HG03457 (cell line): ENCODE results near the gene FAM50A.
A peak's percentile ranks its signal among the peaks of the same experiment; 100 is the strongest.
"Not testable (repeated sequence)": the region's sequence is repeated elsewhere in the genome, so short reads cannot be mapped to it uniquely, and the experiment has no call there.

Experiments
- ATAC-seq: cut with Tn5 transposase; IDR thresholded peaks from one replicate; pipeline ENCODE4 v1.9.1; 2021; ENCODE audit warnings: moderate number of reproducible peaks; ENCODE audit not compliant: unreplicated experiment

FAM50A gene

DNA sequence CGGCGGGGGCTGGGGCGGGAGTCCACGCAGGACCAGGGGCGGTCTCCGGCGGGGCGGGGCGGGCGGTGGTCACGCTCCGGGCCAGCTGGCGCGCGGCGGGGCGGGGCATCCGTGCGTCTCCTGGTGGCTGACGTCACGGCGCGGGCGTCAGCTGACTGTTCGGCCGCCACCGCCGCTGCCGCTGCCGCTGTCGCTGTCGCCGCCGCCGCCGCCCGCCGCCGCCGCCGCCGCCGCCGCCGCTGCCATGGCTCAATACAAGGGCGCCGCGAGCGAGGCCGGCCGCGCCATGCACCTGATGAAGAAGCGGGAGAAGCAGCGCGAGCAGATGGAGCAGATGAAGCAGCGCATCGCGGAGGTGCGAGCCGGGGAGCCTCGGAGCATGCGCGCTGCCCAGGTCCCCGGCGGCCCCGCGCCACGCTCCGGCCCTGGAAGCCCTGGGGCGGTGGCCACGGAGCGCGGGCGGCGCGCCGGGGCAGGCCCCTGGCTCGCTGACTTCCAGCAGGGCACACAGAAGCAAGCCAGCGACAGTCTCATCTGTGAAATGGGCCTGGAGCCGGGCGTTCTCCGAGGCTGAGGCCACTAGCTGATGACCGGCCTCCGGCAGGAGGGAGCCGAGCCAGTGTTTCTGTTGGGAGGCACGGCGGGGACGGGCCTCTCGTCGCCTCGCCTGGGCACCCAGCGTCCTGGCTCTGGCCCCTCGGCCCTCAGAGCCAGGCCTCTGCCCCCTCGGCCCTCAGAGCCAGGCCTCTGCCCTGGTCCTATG is at the start of gene FAM50A:
Gene FAM50A, plus strand, starts transcription at position 150 of the 763 bp plus-strand sequence. Its CDS starts 95 bp downstream, at position 245.
- peak; percentile 77 for ATAC-seq

DNA sequence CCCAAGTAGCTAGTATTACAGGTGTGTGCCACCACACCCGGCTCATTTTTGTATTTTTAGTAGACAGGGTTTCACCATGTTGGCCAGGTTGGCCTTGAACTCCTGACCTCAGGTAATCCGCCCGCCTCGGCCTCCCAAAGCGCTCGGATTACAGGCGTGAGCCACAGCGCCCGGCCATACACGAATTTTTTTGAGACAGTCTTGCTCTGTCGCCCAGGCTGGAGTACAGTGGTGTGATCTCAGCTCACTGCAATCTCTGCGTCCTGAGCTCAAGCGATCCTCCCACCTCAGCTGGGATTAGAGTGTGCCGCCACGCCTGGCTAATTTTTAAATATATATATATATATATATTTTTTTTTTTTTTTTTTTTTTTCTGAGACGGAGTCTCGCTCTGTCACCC is 47.6 kb upstream of the FAM50A start:
- ATAC-seq: not testable (repeated sequence)

GRCh38 chrX:154396973-154397887 is 46.7 kb upstream of the FAM50A start:
- ATAC-seq: peak; percentile 35

GRCh38 chrX:154397888-154398667 is 45.9 kb upstream of the FAM50A start, which contains the start of gene RPL10:
RPL10 (plus strand) TSS chrX:154398377; CDS start chrX:154398520, 143 bp downstream.
- ATAC-seq: peak; percentile 69

DNA sequence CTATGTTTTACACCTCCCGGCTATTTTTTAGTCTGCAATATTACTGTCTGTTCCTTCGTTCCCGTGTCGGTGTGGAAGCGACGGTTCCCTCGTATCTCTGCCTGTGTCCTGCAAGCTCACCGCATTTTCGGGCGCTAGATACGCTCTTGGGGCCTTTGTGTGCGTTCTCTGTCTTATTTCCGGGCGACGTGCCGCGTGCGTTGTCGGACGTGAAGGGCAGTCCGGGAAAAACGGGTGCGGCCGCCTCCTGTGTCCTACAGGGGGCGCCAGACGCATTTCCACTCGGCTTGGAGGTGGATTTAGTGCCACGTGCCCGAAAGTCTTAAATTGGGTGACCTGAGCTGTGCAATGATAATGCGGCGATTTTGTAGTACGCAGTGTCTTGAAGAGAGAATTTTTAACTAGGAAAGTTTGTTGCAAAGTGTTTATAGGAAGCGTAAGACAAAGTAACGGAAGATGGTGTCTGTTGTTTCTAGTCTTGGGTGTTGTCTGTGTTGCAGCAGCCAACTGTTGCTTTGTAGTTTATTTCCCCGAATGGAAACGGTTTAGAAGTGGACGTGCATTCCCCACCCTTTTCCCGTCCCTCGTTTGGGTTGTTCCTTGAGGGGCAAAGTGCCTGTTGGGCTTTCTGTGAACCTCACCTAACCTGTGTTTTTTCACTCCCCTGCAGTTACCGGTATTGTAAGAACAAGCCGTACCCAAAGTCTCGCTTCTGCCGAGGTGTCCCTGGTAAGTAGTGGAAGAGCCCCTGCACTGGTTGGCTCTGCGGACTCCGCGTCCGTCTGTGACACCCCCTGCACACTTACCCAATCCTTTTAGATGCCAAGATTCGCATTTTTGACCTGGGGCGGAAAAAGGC is 45.0 kb upstream of the FAM50A start:
- peak; percentile 15 for ATAC-seq

DNA sequence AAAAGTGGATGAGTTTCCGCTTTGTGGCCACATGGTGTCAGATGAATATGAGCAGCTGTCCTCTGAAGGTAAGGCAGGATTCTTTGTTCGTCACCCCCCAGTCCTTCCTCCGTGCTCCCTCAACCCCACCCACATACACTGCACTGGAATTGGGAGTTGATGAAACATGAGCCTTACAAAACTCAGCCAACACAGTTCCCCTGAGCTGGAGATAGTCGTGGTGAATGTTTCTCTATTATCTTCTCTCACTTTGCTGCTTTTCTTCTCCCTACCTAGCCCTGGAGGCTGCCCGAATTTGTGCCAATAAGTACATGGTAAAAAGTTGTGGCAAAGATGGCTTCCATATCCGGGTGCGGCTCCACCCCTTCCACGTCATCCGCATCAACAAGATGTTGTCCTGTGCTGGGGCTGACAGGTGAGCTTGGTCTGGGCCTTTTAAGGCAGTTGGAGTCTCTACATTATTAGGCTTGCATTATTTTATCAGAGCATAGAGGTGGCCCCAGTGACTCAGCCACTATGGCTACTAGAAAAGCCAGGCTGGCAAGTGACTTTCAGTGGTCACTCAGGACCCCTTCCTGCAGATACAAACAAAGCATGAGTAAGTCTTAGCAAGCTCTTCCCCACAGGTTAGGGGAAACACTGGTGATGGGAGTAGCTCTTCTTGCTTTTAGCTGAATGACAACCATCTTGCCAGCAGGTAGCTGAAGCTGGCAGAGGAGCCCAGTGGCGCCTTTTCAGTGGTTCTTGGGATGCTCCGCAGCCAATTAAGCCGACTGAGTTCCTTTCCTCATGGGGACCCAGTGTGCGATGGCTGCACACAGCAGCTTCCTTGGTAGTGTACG is 44.2 kb upstream of the FAM50A start:
- ATAC-seq: no peak

- not testable (repeated sequence) for ATAC-seq
Observed at GRCh38 chrX:154400369-154400817, 43.5 kb upstream of the FAM50A start.

DNA sequence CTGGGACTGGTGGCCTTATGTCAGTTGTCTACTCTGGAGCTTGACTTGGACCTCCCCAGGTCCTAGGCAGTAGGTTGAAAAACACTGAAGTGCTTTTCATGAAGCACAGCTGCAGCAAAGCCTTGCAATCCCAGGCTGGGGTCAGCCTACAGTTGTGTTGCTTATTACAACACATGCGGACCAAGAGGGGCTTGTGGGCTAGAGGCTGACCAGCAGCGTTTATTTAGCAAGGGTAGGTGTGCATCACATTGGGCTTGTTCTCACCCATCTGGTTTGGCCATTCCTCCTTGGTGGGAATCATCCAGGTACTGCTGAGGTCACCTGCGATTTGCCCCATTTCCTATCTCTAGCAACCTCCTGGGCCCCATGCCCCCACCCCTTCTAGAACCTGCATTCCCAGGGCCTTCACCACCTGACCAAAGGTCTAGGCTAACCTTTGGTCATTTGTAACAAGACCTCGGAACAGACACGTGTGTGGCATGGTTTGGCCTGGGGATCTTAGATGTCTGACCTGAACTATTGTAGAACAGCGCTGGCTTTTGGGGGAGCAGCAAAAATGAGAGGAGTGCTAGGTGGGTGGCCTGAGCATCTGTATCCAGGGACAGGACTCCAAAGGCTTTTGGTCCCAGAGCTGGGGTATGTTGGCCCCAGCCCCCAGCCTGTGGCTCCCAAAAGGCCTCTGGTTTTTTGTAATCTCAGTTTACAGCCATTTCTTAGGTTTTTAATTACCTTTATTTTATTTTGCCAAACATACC is 42.7 kb upstream of the FAM50A start:
- no peak for ATAC-seq

DNA sequence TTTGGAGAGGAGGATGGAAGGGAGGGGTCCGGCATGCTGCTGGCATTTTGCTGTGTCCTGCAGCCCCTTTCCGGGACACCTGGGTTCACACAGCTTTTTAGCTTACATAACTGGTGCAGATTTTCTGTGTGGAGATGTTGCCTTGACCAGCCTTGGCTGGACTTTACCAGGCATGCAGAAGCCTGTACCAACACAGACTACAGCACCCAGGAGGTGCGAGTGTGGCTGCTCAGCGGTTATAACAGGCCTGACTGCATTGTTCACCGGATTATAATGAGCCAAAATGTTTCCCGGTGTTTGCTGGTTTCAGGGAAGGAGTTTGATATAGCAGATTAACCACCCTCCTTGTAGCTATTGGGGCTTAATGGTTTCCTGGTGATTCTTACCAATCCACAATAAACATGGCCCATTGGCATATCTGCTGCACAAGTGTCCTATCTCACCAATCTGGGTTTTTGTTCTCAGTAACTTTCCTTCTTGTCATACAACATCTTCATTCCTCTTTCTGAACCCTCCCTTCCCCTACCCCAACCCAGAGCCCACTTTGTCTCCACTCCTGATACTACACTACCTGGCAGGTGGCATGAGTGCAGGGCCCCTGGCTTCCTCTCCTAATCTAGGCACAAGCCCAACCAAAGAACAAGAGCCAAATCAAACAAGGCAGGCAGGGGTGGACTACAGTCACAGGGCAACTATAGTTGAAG is 41.9 kb upstream of the FAM50A start:
- ATAC-seq: no peak

DNA sequence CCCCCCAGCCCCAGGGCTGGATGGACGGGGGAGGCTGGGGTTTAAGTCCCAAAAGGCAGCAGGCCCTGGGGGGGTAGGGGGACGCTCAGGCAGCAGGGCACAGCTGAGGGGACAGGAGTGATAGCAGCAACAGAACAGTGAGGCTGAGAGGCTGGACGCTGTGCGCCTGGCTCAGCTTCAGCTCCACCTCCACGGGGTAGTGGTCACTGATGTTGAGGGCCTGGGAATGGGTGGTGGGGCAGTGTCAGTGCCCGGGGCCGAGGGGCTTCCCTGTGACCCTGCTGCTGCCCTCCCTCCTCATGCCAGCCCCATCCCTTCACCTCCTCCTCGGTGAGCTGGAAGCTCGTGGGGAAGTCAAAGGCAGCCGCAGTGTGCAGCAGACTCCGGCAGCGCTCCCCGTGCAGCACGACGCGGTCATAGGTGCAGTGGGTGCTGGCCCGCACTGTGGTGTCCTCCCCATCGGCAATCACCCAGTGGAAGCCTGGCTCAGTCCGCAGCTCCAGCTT is 41.3 kb upstream of the FAM50A start:
- ATAC-seq: no peak

- ATAC-seq: no peak
Observed at GRCh38 chrX:154403192-154403591, 40.7 kb upstream of the FAM50A start.

- no peak for ATAC-seq
Observed at GRCh38 chrX:154403858-154404257, 40.1 kb upstream of the FAM50A start.

- ATAC-seq: no peak
Observed at GRCh38 chrX:154404625-154405192, 39.2 kb upstream of the FAM50A start.

DNA sequence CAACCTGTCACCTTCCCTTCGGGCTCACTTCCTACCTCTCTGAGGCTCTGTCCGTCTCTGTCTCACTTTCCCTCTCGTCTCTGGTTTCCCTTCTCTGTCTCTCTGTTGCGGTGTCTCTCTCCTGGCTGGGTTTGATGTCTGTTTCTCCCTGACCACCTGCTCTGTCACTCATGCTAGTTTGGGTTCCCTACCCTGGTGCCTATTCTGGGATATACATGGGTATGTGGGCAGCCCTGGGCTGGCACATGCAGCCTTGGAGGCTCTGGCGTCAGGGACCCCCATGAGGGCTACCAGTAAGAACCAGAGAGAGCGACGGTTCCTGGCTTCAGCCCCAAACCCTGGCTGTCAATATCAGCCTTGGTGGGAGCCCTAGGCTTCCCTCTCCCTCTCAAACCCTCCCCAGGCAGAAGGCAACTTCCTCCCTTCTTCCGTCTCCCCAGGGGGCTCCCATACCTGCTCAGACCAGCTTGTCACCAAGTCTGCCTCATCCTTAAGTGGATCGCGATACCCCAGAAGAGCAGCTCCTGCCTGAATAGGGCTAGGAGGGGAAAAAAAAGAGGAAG is 35.2 kb upstream of the FAM50A start:
- ATAC-seq: no peak

DNA sequence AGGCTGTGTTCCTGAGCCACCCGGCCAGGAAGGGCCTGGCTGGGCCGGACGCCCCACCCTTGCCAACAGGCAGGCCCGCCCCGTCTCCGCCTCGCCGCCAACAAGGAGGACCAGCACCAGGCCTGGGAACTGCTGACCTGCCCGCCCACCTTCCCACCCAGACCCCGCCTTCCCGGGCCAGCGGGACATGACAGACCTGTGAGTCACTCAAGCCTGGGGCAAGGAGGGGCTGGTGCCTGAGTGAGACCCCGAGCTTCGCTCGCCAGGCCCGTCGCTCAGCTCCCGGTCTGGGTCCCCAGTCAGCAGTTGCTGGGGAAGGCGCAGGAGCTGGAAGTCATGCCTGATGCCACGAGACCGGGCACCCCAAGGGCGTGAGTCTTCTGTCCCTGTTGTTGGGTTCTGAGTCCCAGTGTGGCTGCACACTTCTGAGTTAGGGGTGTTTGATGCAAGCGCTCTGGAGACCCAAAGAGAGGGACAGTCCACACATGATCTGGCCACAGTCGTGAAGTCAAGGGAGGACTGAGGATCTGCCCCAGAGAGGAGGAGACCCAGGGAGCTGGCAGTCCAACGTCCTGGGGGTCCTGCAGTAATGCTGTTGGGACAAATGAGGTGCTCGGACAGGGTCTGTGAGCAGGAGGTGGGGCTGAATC is 34.6 kb upstream of the FAM50A start, which contains the start of gene DNASE1L1:
Gene DNASE1L1, minus strand, starts transcription at position 33 of the 650 bp plus-strand sequence. CDS start 3,686 bp downstream, outside the sequence.
- no peak for ATAC-seq

GRCh38 chrX:154411981-154412340 is 32.0 kb upstream of the FAM50A start:
- ATAC-seq: no peak
